ENCODE results near the gene PPP1R14B.

PPP1R14B gene

DNA sequence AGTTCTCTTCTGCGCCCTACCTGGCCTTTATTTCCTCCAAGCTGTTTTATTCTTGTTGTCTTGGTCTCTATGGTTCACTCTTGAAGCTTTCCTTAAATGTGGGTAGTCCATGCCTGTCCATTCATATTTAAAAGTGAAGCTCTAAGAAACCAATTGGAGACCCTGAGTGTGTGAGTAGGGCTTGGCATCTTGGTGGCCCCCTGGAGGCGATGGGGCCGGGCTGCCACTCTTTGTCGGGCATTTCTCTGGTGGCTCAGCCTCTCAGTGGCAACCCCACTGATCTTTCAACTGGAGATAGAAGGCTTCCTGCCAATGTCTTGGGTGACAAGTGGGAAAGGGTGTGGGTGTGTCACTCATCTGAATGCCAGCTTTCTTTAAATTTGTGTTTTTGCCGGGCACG lies 29.9 kb downstream of the PPP1R14B start:
- no peak for DNase-seq (ENCODE audit: low read depth)
- TF ChIP-seq, protein P1, sequence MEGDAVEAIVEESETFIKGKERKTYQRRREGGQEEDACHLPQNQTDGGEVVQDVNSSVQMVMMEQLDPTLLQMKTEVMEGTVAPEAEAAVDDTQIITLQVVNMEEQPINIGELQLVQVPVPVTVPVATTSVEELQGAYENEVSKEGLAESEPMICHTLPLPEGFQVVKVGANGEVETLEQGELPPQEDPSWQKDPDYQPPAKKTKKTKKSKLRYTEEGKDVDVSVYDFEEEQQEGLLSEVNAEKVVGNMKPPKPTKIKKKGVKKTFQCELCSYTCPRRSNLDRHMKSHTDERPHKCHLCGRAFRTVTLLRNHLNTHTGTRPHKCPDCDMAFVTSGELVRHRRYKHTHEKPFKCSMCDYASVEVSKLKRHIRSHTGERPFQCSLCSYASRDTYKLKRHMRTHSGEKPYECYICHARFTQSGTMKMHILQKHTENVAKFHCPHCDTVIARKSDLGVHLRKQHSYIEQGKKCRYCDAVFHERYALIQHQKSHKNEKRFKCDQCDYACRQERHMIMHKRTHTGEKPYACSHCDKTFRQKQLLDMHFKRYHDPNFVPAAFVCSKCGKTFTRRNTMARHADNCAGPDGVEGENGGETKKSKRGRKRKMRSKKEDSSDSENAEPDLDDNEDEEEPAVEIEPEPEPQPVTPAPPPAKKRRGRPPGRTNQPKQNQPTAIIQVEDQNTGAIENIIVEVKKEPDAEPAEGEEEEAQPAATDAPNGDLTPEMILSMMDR (IDR thresholded peaks at IDR 0.05; ENCODE audit: low read length, missing control alignments): no peak
- no peak overlapping the region for H3K4me3 ChIP-seq (replicated peaks; ENCODE audit: low read depth, low read length)

DNA sequence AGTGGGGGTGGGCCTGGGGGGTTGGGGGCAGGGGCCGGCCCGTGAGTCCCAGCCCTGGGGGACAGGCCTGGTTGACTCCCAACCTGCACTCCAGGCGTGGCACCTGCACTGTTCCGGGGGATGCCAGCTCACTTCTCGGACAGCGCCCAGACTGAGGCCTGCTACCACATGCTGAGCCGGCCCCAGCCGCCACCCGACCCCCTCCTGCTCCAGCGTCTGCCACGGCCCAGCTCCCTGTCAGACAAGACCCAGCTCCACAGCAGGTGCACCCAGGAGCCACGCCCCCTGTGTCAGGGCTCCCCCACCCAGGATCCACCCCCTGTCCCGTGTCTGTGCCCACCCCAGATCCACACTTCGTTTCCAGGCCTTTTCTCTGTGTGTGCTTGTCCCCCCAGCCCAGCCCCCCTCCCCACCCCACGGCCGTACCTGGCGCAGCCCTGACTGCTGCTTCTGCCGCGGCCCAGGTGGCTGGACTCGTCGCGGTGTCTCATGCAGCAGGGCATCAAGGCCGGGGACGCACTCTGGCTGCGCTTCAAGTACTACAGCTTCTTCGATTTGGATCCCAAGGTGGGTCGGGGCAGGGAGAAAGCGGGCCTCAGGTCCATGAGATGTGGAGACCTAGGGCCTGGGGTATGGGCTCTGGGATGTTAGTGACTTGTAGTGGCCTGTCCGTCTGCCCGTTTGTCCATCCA lies 35.4 kb downstream of the PPP1R14B start:
- no peak for DNase-seq (ENCODE audit: low read depth)
- TF ChIP-seq, protein P1 (IDR thresholded peaks at IDR 0.05; ENCODE audit: low read length, missing control alignments): no peak
- no peak overlapping the region for H3K4me3 ChIP-seq (replicated peaks; ENCODE audit: low read depth, low read length)

DNA sequence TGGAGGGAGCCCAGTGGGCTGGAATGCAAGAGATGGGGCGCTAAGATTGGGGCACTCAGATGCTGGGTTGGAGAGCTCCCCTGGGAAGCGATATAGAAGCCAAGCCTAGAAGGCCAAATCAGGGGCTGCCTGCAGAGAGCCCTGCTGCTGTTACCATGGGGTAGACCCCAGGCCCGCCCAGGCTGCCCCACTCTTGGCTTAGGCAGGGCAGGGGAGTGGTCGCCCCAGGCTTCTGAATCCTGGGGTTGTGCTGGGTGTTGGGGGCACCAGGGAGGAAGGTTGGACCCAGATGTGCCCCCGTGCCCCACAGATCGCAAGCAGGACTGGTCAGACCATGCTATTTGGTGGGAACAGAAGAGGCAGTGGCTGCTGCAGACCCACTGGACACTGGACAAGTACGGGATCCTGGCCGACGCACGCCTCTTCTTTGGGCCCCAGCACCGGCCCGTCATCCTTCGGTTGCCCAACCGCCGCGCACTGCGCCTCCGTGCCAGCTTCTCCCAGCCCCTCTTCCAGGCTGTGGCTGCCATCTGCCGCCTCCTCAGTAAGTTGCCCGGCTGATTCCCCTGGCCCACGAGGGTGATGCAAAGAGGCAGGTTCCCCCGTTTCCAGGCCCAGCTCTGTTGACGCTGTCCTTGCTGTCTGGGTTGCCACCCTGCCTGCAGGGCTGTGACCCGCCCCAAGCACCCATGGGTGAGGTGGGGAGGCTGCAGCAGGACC lies 36.3 kb downstream of the PPP1R14B start:
- H3K4me3 ChIP-seq (replicated peaks; ENCODE audit: low read depth, low read length): no peak overlapping the region
- DNase-seq (ENCODE audit: low read depth): no peak
- TF ChIP-seq, protein P1 (IDR thresholded peaks at IDR 0.05; ENCODE audit: low read length, missing control alignments): no peak

DNA sequence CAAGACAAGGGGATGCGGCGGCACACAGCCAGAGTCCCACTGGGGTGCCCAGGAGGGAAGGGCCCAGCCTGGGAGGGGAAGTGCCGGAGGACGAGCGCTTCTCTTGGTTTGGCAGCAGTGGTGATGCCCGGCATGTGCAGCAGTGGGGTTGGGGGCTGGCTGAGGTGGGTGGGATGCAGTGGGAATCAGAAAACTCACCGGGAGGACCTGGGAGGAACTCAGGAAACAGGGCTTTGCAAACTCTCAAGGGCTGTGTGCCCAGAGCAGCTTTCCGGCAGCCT lies 37.2 kb downstream of the PPP1R14B start:
- TF ChIP-seq, protein P1 (IDR thresholded peaks at IDR 0.05; ENCODE audit: low read length, missing control alignments): no peak
- DNase-seq (ENCODE audit: low read depth): no peak
- H3K4me3 ChIP-seq (replicated peaks; ENCODE audit: low read depth, low read length): no peak overlapping the region

DNA sequence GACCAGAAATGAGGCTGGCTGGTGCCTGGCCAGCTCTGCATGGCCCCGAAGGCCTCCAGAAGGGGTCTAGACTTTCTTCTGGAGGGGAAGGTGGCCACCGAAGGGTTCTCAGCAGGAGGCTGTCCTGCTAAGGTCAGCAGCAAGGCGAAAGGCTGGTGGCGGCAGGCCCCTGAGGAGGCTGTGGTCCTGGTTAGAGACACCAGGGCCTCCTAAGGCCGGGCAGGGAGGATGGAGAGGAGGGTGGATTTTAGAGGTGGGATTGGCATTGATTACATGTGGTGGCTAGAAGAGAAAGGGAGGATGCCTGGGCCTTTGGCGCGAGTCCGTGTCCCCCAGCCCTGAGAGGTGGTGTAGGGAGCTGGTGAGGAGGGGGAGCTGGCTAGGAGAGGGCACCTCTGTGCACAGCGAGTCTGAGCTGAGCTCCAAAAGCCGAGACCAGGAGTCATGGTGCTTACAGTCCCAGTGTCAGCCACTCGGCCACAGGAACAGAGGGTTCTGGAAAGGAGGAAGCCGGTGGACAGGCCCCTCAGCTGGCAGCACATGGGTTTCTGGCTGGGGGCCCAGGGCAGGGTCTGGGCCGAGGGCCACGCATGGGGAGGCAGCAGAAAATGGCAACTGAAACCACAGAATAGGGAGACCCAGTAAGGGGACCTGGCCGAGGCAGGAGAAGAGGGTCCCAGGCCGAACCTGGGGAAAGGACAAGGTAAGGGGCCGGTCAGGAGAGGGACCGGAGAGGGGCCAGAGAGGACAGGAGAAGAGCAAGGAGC lies 37.8 kb downstream of the PPP1R14B start:
- no peak overlapping the region for H3K4me3 ChIP-seq (replicated peaks; ENCODE audit: low read depth, low read length)
- DNase-seq (ENCODE audit: low read depth): no peak
- TF ChIP-seq, protein P1 (IDR thresholded peaks at IDR 0.05; ENCODE audit: low read length, missing control alignments): no peak

DNA sequence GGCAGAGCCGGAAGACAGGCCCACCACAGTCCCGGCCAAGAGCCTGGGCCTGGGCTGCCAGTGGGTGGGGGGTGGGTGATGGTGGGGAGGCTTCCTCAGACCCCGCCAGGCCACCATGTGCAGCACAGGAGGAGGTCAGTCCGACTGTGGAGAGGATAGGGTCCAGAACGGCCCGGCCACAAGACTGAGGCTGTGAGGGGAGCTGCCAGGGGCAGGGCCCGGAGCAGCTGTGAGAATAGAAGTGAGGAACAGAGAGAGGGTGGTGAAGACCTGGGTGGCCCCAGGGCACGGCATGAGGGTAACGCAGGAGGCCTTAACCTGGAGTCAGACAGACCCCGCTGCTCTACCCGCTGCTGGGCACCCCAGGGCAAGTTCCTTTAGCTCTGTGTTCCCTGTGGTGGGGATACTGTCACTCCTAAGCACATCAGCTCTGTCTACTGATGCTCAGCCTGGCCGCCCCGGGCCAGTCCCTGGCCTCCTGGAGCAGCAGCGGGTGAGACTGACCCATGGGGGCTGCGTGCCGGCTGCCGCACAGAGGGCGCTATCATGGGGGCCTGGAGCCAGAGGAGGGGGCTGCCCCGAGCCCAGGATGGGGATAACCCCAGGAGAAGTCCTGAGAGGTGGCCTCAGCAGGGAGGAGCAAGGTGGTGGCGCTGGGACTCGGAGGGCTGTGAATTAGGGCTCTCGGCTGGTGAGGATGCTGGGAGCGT lies 38.5 kb downstream of the PPP1R14B start:
- H3K4me3 ChIP-seq (replicated peaks; ENCODE audit: low read depth, low read length): peak overlapping the region; percentile 12
- TF ChIP-seq, protein P1 (IDR thresholded peaks at IDR 0.05; ENCODE audit: low read length, missing control alignments): no peak
- no peak for DNase-seq (ENCODE audit: low read depth)
